Gastrocnemius medialis (tissue), 4 donors: ENCODE data around the gene ZNF236. TPM values are rescaled to one million over a fixed set of nuclear protein-coding genes. Genes with fewer than 3 reads are reported as not detected.
"Not testable (repeated sequence)": the region's sequence is repeated elsewhere in the genome, so short reads cannot be mapped to it uniquely, and the experiment has no call there.

ENCODE experiments used
- ATAC-seq, 2 donors: fragments of 150-250 bp; one replicate each; pipeline ENCODE4 v1.9.1; 2016
- DNase-seq, 2 donors: peaks; one replicate each; pipeline ENCODE4 v3.0.0-alpha.2; 2019
- H3K27ac ChIP-seq, 4 donors: fragments of 200-600 bp; sonication (generic); 1 replicate in 1 of 4; 2 replicates in 3 of 4; pipeline ENCODE4 v1.5.1; 2016 to 2018; ENCODE audit warnings: mild to moderate bottlenecking in 2 of 4, moderate library complexity in 1 of 4
- H3K27me3 ChIP-seq, 3 donors: fragments of 200-600 bp; sonication (generic) in 2 of 3; 1 replicate in 1 of 3; 2 replicates in 2 of 3; pipeline versions ENCODE4 v1.5.1 to v1.6.0; 2016 to 2019; ENCODE audit warnings: mild to moderate bottlenecking in 1 of 3, moderate library complexity in 1 of 3
- H3K36me3 ChIP-seq, 2 donors: fragments of 200-600 bp; sonication (generic) in 1 of 2; one replicate each; pipeline ENCODE4 v1.5.1; 2017 to 2018
- H3K4me1 ChIP-seq, 2 donors: fragments of 200-600 bp; sonication (generic) in 1 of 2; one replicate each; pipeline ENCODE4 v1.5.1; 2016 to 2017; ENCODE audit warnings: mild to moderate bottlenecking in 2 of 2
- H3K4me3 ChIP-seq, 4 donors: fragments of 200-600 bp; sonication (generic) in 3 of 4; 1 replicate in 1 of 4; 2 replicates in 3 of 4; pipeline ENCODE4 v1.5.1; 2016 to 2019; ENCODE audit warnings: mild to moderate bottlenecking in 2 of 4
- H3K9me3 ChIP-seq, 3 donors: fragments of 200-600 bp; sonication (generic) in 2 of 3; 1 replicate in 1 of 3; 2 replicates in 2 of 3; pipeline ENCODE4 v1.5.1; 2016 to 2019
- CTCF ChIP-seq, 5 experiments: fragments of 450-650 bp in 3 of 5; fragments of 200-600 bp in 2 of 5; sonication (generic) in 2 of 5; IDR thresholded peaks in 4 of 5; conservative IDR thresholded peaks in 1 of 5; 1 replicate in 4 of 5; 2 replicates in 1 of 5; pipeline ENCODE4 v1.5.1; 2016 to 2019; ENCODE audit warnings: antibody characterized with exemption in 5 of 5, mild to moderate bottlenecking in 3 of 5, moderate library complexity in 3 of 5
- POLR2A ChIP-seq, 2 donors: fragments of 450-650 bp; IDR thresholded peaks; one replicate each; pipeline ENCODE4 v1.6.1; 2017; ENCODE audit warnings: antibody characterized with exemption in 2 of 2, mild to moderate bottlenecking in 2 of 2, moderate library complexity in 2 of 2
- in situ Hi-C, 4 donors: fragments of 200-750 bp; cut with MboI; loops; one replicate each; pipeline versions ENCODE4 v1.15.0 to v1.8.0; 2017; ENCODE audit warnings: low sequenced_read_pairs in 4 of 4
- intact Hi-C: fragments of 100-400 bp; cut with DNase I; formaldehyde crosslinking; loops from one replicate; pipeline ENCODE4 v1.15.1; 2023; ENCODE audit warnings: low total_unique reads
- total RNA-seq, 4 donors: library from RNA; depleted of rRNA; stranded (reverse); fragments of >200 nt; gene quantifications; one replicate each; pipeline versions ENCODE4 v1.1.0 to v1.2.3, GENCODE V29; 2016

ZNF236 gene
- 1 to 10 TPM; 6.2 to 7.1 (median 6.5) TPM for total RNA-seq

- peak; percentile 74 to 76 for TF ChIP-seq POLR2A (IDR thresholded peaks at IDR 0.05)
- TF ChIP-seq CTCF (IDR thresholded peaks at IDR 0.05 in 4 of 5, conservative IDR thresholded peaks at IDR 0.05 in 1 of 5), result no peak
- no peaks in the 10 kb centered on the region for H3K27me3 ChIP-seq
- in situ Hi-C loops, result loop anchor here in 1 of 4 donors (25.0 kb wide), 1 partner anchor 165 kb away; no protein-coding TSS in a partner anchor
- H3K4me1 ChIP-seq, result peaks cover 14 to 20% of the 10 kb centered on the region in 2 donors
- peak within 1 kb of the TSS; percentile 89 to 100 (median 94) for H3K27ac ChIP-seq
- no peaks in the 10 kb centered on the region for H3K36me3 ChIP-seq
- DNase-seq (peak; percentile 47 to 60), ATAC-seq (peak; percentile 73 to 78)
- intact Hi-C loops, result loop anchor here (5.0 kb wide), 1 partner anchor 335 kb away; no protein-coding TSS in a partner anchor
- no peaks in the 10 kb centered on the region for H3K9me3 ChIP-seq
- H3K4me3 ChIP-seq, result peak within 1 kb of the TSS; percentile 77 to 97 (median 86)
Measured at GRCh38 chr18:76822506-76823160, at the start of gene ZNF236. Gene ZNF236 (plus strand): TSS chr18:76822557. CDS start chr18:76822608, 51 bp downstream.

GRCh38 chr18:76772665-76773064, 49.7 kb upstream of the ZNF236 start:
- no peak for TF ChIP-seq POLR2A (IDR thresholded peaks at IDR 0.05)
- TF ChIP-seq CTCF (IDR thresholded peaks at IDR 0.05 in 4 of 5, conservative IDR thresholded peaks at IDR 0.05 in 1 of 5), result no peak
- Histone ChIP-seq H3K36me3 (no peaks in the 10 kb centered on the region), H3K27me3 (peaks cover 0 to 15% (median 8%) of the 10 kb centered on the region in 3 donors), H3K9me3 (no peaks in the 10 kb centered on the region), H3K27ac (no peak overlapping the region), H3K4me1 (no peaks in the 10 kb centered on the region), H3K4me3 (no peak overlapping the region)
- ATAC-seq (no peak), DNase-seq (no peak)
- in situ Hi-C loops (no loop called here), intact Hi-C loops (no loop called here)

DNA sequence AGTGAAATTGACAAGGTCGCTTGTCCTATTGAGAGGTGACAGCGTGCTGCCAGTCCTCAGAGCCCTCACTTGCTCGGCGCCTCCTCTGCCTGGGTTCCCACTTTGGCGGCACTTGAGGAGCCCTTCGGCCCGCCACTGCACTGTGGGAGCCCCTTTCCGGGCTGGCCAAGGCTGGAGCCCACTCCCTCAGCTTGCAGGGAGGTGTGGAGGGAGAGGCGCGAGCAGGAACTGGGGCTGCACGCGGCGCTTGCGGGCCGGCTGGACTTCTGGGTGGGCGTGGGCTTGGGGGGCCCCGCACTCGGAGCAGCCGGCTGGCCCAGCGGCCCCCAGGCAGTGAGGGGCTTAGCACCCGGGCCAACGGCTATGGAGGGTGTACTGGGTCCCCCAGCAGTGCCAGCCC, 45.3 kb upstream of the ZNF236 start:
- H3K27ac ChIP-seq, DNase-seq, ATAC-seq, H3K36me3 ChIP-seq, H3K27me3 ChIP-seq, H3K4me1 ChIP-seq, H3K9me3 ChIP-seq, H3K4me3 ChIP-seq, in situ Hi-C loops, intact Hi-C loops: not testable (repeated sequence)

GRCh38 chr18:76783786-76784484, 38.4 kb upstream of the ZNF236 start:
- no peak for TF ChIP-seq CTCF (IDR thresholded peaks at IDR 0.05 in 4 of 5, conservative IDR thresholded peaks at IDR 0.05 in 1 of 5)
- TF ChIP-seq POLR2A (IDR thresholded peaks at IDR 0.05), result no peak
- Histone ChIP-seq H3K4me1 (no peaks in the 10 kb centered on the region), H3K4me3 (no peak overlapping the region), H3K36me3 (no peaks in the 10 kb centered on the region), H3K27me3 (peaks cover 0 to 14% (median 6%) of the 10 kb centered on the region in 3 donors), H3K9me3 (no peaks in the 10 kb centered on the region), H3K27ac (no peak overlapping the region)
- DNase-seq, result no peak
- in situ Hi-C loops, result no loop called here
- ATAC-seq, result no peak
- intact Hi-C loops, result no loop called here

DNA sequence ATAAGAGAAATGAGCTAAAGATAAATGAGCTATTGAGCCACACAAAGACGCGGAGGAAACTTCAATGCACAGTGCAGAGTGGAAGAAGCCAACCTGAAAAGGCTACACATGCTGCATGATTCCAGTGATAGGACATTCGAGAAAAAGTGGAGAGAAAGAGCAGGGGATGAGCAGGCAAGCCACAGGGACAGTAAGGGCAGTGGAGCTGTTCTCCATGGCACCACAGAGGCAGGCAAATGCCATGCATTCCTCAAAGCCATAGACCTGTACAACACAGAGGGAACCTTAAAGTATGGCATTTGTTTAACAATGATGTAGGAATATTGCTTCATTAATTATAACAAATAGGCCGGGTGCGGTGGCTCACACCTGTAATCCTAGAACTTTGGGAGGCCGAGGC, 36.5 kb upstream of the ZNF236 start:
- ATAC-seq (no peak), DNase-seq (no peak)
- no peak overlapping the region for H3K4me3 ChIP-seq
- intact Hi-C loops, result no loop called here
- H3K27me3 ChIP-seq, result peaks cover 0 to 14% (median 6%) of the 10 kb centered on the region in 3 donors
- no peaks in the 10 kb centered on the region for H3K36me3 ChIP-seq
- no peak for TF ChIP-seq POLR2A (IDR thresholded peaks at IDR 0.05)
- no peak for TF ChIP-seq CTCF (IDR thresholded peaks at IDR 0.05 in 4 of 5, conservative IDR thresholded peaks at IDR 0.05 in 1 of 5)
- no peaks in the 10 kb centered on the region for H3K9me3 ChIP-seq
- H3K27ac ChIP-seq, result no peak overlapping the region
- in situ Hi-C loops, result no loop called here
- H3K4me1 ChIP-seq, result no peaks in the 10 kb centered on the region
